ENCODE results near the gene MKLN1.
"Not testable (repeated sequence)": the region's sequence is repeated elsewhere in the genome, so short reads cannot be mapped to it uniquely, and the experiment has no call there.

The MKLN1 gene

GRCh38 chr7:131329176-131329570 is 1.5 kb downstream of the MKLN1 start:
- ATAC-seq, result no peak
- peak overlapping the region; percentile 100 for H3K27ac Mint-ChIP-seq
- peaks cover 23% of the 10 kb centered on the region for H3K36me3 Mint-ChIP-seq
- H3K9me3 Mint-ChIP-seq, result no peaks in the 10 kb centered on the region
- peaks cover 70% of the 10 kb centered on the region for H3K4me1 Mint-ChIP-seq
- H3K4me3 Mint-ChIP-seq, result peak overlapping the region; percentile 99
- DNase-seq (ENCODE audit: low spot score in 2 of 2), result no peak

GRCh38 chr7:131330299-131330698 is 2.6 kb downstream of the MKLN1 start:
- peak overlapping the region; percentile 7 for H3K27ac Mint-ChIP-seq
- H3K9me3 Mint-ChIP-seq, result no peaks in the 10 kb centered on the region
- peaks cover 61% of the 10 kb centered on the region for H3K4me1 Mint-ChIP-seq
- peaks cover 23% of the 10 kb centered on the region for H3K36me3 Mint-ChIP-seq
- peak overlapping the region; percentile 99 for H3K4me3 Mint-ChIP-seq
- ATAC-seq (no peak), DNase-seq (ENCODE audit: low spot score in 2 of 2) (no peak)

- no peak overlapping the region for H3K27ac Mint-ChIP-seq
- peaks cover 56% of the 10 kb centered on the region for H3K4me1 Mint-ChIP-seq
- H3K9me3 Mint-ChIP-seq, result peaks cover 11% of the 10 kb centered on the region
- ATAC-seq (no peak), DNase-seq (ENCODE audit: low spot score in 2 of 2) (no peak)
- H3K4me3 Mint-ChIP-seq, result no peak overlapping the region
- peaks cover 20% of the 10 kb centered on the region for H3K36me3 Mint-ChIP-seq
Observed at GRCh38 chr7:131331806-131332205, 4.1 kb downstream of the MKLN1 start.

- not testable (repeated sequence) for DNase-seq (ENCODE audit: low spot score in 2 of 2); H3K4me3 Mint-ChIP-seq; ATAC-seq; H3K27ac Mint-ChIP-seq
- Mint-ChIP-seq H3K36me3 (peaks cover 25% of the 10 kb centered on the region), H3K9me3 (peaks cover 16% of the 10 kb centered on the region), H3K4me1 (peaks cover 47% of the 10 kb centered on the region)
Observed at GRCh38 chr7:131332729-131333128, 5.1 kb downstream of the MKLN1 start.

- H3K4me3 Mint-ChIP-seq, result no peak overlapping the region
- no peak overlapping the region for H3K27ac Mint-ChIP-seq
- peaks cover 16% of the 10 kb centered on the region for H3K9me3 Mint-ChIP-seq
- H3K4me1 Mint-ChIP-seq, result peaks cover 36% of the 10 kb centered on the region
- ATAC-seq, result peak; percentile 57
- DNase-seq (ENCODE audit: low spot score in 2 of 2), result no peak
- H3K36me3 Mint-ChIP-seq, result peaks cover 30% of the 10 kb centered on the region
Observed at GRCh38 chr7:131335639-131336381, 8.1 kb downstream of the MKLN1 start.

- Mint-ChIP-seq H3K4me1 (peaks cover 38% of the 10 kb centered on the region), H3K4me3 (no peak overlapping the region), H3K9me3 (peaks cover 16% of the 10 kb centered on the region), H3K36me3 (peaks cover 30% of the 10 kb centered on the region), H3K27ac (no peak overlapping the region)
- ATAC-seq (no peak), DNase-seq (ENCODE audit: low spot score in 2 of 2) (no peak)
Observed at GRCh38 chr7:131336956-131337355, 9.3 kb downstream of the MKLN1 start.

GRCh38 chr7:131338173-131338572 is 10.5 kb downstream of the MKLN1 start:
- Mint-ChIP-seq H3K9me3 (peaks cover 16% of the 10 kb centered on the region), H3K27ac (no peak overlapping the region), H3K36me3 (peaks cover 30% of the 10 kb centered on the region), H3K4me1 (peaks cover 45% of the 10 kb centered on the region), H3K4me3 (no peak overlapping the region)
- ATAC-seq (no peak), DNase-seq (ENCODE audit: low spot score in 2 of 2) (no peak)

- DNase-seq (ENCODE audit: low spot score in 2 of 2), result no peak
- H3K27ac Mint-ChIP-seq, result no peak overlapping the region
- no peak overlapping the region for H3K4me3 Mint-ChIP-seq
- ATAC-seq, result no peak
- H3K36me3 Mint-ChIP-seq, result peaks cover 25% of the 10 kb centered on the region
- H3K4me1 Mint-ChIP-seq, result peaks cover 40% of the 10 kb centered on the region
- peaks cover 16% of the 10 kb centered on the region for H3K9me3 Mint-ChIP-seq
Observed at GRCh38 chr7:131338691-131339390, 11.2 kb downstream of the MKLN1 start.

- Mint-ChIP-seq H3K27ac (no peak overlapping the region), H3K4me1 (peaks cover 27% of the 10 kb centered on the region), H3K4me3 (no peak overlapping the region), H3K9me3 (peaks cover 6% of the 10 kb centered on the region), H3K36me3 (peaks cover 20% of the 10 kb centered on the region)
- ATAC-seq (no peak), DNase-seq (ENCODE audit: low spot score in 2 of 2) (no peak)
Observed at GRCh38 chr7:131341690-131342089, 14.0 kb downstream of the MKLN1 start.

- ATAC-seq, result peak; percentile 48
- H3K4me1 Mint-ChIP-seq, result peaks cover 35% of the 10 kb centered on the region
- no peak overlapping the region for H3K4me3 Mint-ChIP-seq
- H3K36me3 Mint-ChIP-seq, result peaks cover 11% of the 10 kb centered on the region
- H3K9me3 Mint-ChIP-seq, result no peaks in the 10 kb centered on the region
- no peak for DNase-seq (ENCODE audit: low spot score in 2 of 2)
- no peak overlapping the region for H3K27ac Mint-ChIP-seq
Observed at GRCh38 chr7:131342864-131343442, 15.3 kb downstream of the MKLN1 start.

- no peak overlapping the region for H3K4me3 Mint-ChIP-seq
Observed at GRCh38 chr7:131346885-131347592, 19.4 kb downstream of the MKLN1 start.

GRCh38 chr7:131352032-131352431 is 24.4 kb downstream of the MKLN1 start:
- no peak overlapping the region for H3K27ac Mint-ChIP-seq
- H3K4me1 Mint-ChIP-seq, result peaks cover 39% of the 10 kb centered on the region
- H3K9me3 Mint-ChIP-seq, result no peaks in the 10 kb centered on the region
- H3K4me3 Mint-ChIP-seq, result no peak overlapping the region
- DNase-seq (ENCODE audit: low spot score in 2 of 2), result no peak
- no peaks in the 10 kb centered on the region for H3K36me3 Mint-ChIP-seq
- ATAC-seq, result no peak

More at GRCh38 chr7:131346885-131347592, 19.4 kb downstream of the MKLN1 start:
- Mint-ChIP-seq H3K9me3 (no peaks in the 10 kb centered on the region), H3K36me3 (no peaks in the 10 kb centered on the region), H3K4me1 (peaks cover 20% of the 10 kb centered on the region), H3K27ac (no peak overlapping the region)
- ATAC-seq (no peak), DNase-seq (ENCODE audit: low spot score in 2 of 2) (no peak)

GRCh38 chr7:131354390-131354789 is 26.7 kb downstream of the MKLN1 start:
- Mint-ChIP-seq H3K9me3 (no peaks in the 10 kb centered on the region), H3K36me3 (no peaks in the 10 kb centered on the region), H3K4me1 (peaks cover 56% of the 10 kb centered on the region), H3K27ac (no peak overlapping the region), H3K4me3 (no peak overlapping the region)
- DNase-seq (ENCODE audit: low spot score in 2 of 2) (no peak), ATAC-seq (no peak)

- H3K4me3 Mint-ChIP-seq, result no peak overlapping the region
- H3K27ac Mint-ChIP-seq, result no peak overlapping the region
- DNase-seq (ENCODE audit: low spot score in 2 of 2) (no peak), ATAC-seq (no peak)
- H3K9me3 Mint-ChIP-seq, result no peaks in the 10 kb centered on the region
- no peaks in the 10 kb centered on the region for H3K36me3 Mint-ChIP-seq
- peaks cover 72% of the 10 kb centered on the region for H3K4me1 Mint-ChIP-seq
Observed at GRCh38 chr7:131355917-131356777, 28.5 kb downstream of the MKLN1 start.
